DMS114 treated with DMSO at 0.1 percent for 48 hours (cell line): ENCODE results near the gene SPATA45.
"Not testable (repeated sequence)": the region's sequence is repeated elsewhere in the genome, so short reads cannot be mapped to it uniquely, and the experiment has no call there.

ENCODE experiments used
- DNase-seq: peaks from one replicate; lab custom pipeline; 2025; ENCODE audit not compliant: unreplicated experiment; lab: John Stamatoyannopoulos, UW

SPATA45 gene

GRCh38 chr1:212833211-212834207 lies 13.9 kb downstream of the SPATA45 start:
- not testable (repeated sequence) for DNase-seq

DNA sequence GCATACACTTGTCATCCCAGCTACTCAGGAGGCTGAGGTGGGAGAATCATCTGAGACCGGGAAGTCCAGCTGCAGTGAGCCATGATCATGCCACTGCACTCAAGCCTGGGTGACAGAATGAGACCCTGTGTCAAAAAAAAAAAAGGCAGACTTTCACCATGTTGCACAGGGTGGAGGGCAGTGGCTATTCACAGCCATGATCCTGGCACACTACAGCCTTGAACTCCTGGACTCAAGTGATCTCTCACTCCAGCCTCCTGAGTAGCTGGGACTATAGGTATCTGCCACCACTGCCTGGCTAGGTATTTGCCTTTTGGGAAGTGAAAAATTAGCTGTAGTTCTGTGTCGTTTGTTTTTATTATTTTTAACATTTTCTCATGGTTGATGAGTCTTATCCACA lies 19.1 kb downstream of the SPATA45 start:
- DNase-seq: no peak

DNA sequence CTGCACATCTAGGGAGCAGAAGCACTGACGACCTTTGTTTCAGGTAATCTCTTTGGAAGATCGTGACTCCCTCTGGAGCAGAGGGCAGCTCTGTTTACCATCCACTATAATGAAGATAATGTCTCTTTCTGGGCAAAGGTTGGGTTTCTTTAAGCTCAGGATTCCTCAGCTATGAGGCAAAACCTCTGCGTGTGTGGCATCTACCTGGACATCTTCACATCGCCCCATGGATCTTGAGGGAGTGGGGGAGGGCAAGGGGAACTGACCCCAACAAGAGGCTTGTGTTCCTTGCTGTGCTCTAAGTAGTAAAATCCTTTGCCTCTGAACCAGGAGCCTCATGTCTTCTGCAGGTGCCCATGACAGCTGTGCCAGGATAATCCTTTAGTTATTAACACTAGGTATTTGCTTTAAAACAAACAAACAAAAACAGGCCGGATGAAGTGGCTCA lies 19.6 kb downstream of the SPATA45 start:
- DNase-seq: no peak

DNA sequence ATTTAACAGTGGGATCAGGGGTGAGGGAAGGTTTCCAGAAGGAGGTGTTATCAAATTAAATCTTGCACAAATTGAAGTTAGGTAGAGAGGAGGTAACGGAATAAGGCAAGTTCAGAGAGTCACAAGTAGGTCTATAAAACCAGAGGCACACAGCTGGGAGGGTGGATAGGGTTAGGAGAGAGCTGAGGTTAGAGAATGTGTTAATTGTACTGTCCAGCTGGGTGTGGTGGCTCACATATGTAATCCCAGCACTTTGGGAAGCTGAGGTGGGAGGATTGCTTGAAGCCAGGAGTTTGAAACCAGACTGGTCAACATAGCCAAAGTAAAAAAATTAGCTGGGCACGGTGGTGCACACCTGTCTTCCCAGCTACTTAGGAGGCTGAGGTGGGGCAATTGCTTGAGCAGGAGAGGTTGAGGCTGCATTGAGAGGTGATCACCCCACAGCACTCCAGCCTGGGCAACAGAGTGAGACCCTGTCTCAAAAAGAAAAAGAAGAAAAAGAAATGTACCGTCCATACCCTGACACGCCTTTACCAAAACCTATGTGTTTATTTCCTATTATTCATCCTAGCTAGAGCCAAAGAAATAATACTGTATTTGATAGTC lies 20.2 kb downstream of the SPATA45 start:
- no peak for DNase-seq

GRCh38 chr1:212825798-212826452 lies 21.5 kb downstream of the SPATA45 start:
- no peak for DNase-seq

DNA sequence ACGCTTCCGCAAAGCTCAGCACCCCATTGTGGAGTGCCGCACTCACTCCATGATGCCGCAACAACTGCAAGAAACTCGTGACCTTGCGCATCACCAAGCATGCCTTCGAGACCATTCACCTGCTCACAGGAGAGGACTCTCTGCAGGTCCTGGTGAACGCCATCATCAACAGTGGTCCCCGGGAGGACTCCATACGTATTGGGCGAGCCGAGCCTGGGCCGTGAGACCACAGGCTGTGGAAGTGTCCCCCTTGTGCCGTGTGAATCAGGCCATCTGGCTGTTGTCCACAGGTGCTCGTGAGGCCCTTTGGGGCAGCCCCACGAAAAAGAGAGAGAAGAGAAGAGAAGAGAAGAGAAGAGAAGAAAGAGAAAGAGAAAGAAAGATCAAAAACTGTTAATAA lies 23.2 kb downstream of the SPATA45 start:
- DNase-seq: no peak

GRCh38 chr1:212822956-212823355 lies 24.5 kb downstream of the SPATA45 start:
- DNase-seq: no peak

DNA sequence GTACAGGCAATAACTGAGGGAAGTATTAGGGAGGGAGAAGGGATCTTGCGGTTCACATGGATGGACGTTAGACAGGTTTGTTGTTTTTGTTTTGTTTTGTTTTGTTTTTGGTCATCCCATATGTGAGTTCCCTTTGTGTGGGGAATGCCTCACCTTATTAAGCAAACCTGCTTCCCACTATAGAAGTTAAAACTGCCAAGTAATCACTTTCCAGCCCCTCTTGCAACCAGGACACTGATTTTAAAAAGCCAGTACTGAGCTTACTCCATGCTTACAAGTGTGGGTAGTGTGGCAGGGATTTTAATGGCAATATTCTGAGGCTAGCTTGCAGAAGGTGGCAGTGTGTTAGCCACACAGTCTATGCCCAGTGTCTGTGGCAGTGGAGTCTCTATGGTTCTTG lies 26.5 kb downstream of the SPATA45 start:
- DNase-seq: no peak

- no peak for DNase-seq
Measured at GRCh38 chr1:212819726-212820125, 27.7 kb downstream of the SPATA45 start.

DNA sequence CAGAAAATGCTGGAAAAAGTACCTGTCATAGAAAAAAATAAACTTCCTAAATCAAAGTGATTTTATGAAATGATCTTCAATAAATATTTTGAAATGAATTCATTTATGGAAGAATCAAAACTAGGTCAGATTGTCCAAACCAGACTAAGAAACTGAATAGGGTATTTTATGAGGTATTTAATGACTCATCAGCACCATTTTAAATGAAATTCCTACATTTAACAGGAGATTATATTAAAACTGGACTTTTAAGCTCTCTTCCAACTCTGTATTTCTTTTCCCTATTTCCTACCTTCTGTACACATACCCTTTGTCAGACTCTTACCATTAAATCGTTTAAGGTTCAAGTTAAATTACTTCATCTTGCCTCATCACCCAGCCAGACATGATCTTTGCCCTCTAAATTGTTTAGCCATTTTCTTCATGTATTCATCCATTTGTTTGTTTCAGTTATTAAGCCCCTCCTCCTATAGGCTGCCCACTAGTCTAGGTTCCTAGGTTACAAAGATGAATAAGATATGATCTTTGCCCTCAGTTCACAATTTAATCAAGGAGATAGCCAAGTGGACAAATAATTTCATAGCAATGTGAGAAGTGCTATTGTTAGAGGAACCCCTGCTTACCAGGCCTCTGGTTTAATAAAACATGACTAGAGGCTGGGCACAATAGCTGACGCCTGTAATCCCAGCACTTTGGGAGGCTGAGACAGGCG lies 30.7 kb downstream of the SPATA45 start:
- no peak for DNase-seq

DNA sequence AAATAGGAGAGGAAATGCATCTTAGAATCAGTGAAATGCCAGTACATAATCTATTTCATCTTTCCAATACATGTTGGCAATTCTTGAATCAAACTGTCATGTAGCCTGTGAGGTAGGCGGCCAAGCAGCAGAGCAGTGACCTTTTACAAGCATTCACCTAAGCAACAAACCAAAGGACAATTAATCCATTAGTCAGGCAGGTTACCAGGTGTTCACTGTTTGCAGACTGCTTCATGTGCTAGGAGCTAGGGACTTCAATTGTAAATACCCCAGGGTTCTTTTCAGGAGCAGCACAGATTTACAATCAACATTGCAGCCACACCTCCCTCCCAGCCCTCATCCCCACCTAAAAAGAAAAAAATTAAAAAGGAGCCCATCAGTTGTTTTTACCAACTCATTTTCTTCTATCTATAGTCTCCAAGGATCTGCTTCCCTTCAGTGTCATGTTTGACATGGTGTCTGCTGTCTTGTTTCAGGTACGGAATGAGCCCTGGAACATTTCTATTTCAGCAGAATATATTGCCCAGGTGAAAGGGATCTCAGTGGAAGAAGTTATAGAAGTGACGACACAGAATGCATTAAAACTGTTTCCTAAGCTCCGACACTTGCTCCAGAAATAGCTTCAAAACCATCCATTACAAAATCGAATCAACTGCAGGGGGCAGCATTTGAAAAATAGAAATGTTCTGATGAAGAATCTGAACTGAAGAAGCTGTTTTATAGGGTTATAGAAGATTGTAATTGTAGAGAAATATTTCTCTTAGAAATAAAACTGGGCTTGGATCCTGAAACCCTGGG lies 32.7 kb downstream of the SPATA45 start:
- no peak for DNase-seq

DNA sequence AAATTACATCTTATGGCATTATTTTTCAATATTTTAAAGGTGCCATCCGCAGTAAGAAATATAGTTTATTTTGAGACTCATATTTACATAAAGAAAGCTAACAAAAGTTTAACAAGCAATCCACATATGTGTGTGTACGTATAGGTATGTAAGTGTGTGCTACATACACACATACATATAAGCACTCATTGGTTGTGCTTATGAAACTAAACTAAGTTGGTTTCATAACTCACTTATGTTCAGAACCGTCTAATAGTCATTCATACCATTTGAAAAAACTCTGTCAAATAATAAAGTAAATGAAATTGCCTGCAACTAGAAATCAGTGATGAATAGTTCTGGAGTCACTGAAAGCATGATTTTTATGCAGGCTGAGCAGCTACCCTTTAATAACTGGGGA lies 41.7 kb downstream of the SPATA45 start:
- DNase-seq: no peak

- DNase-seq: no peak
Measured at GRCh38 chr1:212797681-212798080, 49.8 kb downstream of the SPATA45 start.

GRCh38 chr1:212794561-212795014 lies 52.9 kb downstream of the SPATA45 start:
- DNase-seq: no peak

- no peak for DNase-seq
Measured at GRCh38 chr1:212792396-212792908, 55.0 kb downstream of the SPATA45 start.

- DNase-seq: peak; percentile 79
Measured at GRCh38 chr1:212791676-212792395, 55.6 kb downstream of the SPATA45 start, which contains the start of the genes NSL1 and TATDN3. NSL1 (minus strand) TSS chr1:212791777; CDS start chr1:212791763, 14 bp downstream. TATDN3 (plus strand) TSS chr1:212791894; CDS start chr1:212791922, 28 bp downstream.

DNA sequence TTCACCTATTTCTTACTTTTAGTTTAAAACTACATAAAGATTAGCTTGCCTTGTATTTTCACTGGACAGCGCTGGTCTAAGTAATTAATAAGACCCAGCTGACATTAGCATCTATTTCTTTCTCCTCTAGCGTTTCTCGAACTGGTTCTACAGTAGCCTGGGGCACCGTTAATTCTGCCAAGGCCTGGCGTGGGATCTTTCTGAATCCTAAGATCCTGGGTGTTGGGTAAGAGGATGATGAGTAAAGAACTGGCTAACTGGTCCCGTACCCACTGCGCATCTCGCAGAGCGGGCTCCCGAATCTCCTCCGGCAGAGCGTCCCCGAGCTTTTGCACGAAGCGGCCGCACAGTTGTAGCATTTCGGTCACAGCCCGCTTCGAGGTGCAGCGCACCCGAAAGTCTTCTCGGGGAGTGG lies 56.2 kb downstream of the SPATA45 start:
- peak; percentile 73 for DNase-seq

DNA sequence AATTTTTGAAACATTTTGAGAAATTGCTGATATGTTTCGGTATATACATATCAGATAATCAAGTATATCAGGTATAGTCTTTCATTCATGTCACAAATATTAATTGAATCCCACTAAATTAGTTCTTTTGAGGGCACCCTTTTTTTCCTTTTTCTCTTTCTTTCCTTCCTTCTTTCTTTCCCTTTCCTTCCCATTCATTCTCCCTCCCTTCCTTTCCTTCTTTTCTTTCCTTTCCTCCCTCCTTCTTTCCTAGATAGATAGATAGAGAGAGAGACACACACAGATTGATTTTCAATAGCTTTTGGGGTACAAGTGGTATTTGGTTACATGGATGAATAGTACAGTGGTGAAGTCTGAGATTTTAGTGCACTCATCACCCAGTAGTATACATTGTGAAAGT lies 61.6 kb downstream of the SPATA45 start:
- DNase-seq: no peak

- no peak for DNase-seq
Measured at GRCh38 chr1:212783976-212784375, 63.5 kb downstream of the SPATA45 start.
